ENCODE data around the gene DLX1.
"Not testable (repeated sequence)": the region's sequence is repeated elsewhere in the genome, so short reads cannot be mapped to it uniquely, and the experiment has no call there.

DLX1 gene

DNA sequence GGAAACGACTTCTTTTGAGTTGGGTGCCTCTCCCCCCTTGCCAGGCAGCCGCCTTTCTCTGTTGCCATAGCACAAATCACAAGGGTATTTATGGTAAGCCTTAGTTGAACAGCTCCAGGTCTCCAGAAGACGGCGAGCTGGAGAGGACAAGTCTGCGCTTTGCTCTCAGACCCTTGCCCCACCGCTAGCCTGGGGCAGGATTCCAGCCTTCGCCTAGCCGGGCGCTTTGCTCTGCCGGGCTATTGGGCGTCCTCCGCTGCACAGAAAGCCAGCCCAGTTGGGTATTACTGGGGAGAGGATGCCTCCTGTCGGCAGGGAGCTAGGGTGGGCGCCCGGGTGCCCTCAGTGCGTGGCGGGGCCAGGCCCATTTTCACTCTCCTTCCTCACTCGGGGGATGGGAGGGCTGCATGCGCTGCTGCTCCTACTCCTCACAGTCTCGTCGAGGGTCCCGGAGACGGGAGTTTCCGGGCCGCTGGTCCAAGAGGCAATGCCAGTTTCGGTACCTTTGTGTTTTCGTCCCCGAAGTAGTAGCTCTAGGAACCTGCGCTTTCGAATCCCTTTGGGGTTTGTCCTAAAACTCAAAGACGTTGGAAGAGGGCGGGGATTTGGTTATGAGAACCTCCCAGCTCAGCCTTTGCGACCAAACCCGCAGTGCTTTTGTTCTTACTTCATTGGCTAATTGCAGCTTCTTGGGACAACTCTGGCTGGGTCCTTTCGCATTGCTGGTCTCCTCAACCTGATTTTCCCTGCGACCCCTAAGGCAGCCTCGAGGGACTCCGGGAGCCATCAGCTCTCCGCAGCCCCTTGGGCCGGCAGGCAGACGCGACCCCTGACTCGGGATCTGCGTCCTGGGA, 21.0 kb downstream of the DLX1 start:
- TF ChIP-seq, protein P1, sequence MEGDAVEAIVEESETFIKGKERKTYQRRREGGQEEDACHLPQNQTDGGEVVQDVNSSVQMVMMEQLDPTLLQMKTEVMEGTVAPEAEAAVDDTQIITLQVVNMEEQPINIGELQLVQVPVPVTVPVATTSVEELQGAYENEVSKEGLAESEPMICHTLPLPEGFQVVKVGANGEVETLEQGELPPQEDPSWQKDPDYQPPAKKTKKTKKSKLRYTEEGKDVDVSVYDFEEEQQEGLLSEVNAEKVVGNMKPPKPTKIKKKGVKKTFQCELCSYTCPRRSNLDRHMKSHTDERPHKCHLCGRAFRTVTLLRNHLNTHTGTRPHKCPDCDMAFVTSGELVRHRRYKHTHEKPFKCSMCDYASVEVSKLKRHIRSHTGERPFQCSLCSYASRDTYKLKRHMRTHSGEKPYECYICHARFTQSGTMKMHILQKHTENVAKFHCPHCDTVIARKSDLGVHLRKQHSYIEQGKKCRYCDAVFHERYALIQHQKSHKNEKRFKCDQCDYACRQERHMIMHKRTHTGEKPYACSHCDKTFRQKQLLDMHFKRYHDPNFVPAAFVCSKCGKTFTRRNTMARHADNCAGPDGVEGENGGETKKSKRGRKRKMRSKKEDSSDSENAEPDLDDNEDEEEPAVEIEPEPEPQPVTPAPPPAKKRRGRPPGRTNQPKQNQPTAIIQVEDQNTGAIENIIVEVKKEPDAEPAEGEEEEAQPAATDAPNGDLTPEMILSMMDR (IDR thresholded peaks at IDR 0.05; ENCODE audit: low read depth, low read length): peak; percentile 63
- DNase-seq (ENCODE audit: extremely low read depth, low read depth): no peak

DNA sequence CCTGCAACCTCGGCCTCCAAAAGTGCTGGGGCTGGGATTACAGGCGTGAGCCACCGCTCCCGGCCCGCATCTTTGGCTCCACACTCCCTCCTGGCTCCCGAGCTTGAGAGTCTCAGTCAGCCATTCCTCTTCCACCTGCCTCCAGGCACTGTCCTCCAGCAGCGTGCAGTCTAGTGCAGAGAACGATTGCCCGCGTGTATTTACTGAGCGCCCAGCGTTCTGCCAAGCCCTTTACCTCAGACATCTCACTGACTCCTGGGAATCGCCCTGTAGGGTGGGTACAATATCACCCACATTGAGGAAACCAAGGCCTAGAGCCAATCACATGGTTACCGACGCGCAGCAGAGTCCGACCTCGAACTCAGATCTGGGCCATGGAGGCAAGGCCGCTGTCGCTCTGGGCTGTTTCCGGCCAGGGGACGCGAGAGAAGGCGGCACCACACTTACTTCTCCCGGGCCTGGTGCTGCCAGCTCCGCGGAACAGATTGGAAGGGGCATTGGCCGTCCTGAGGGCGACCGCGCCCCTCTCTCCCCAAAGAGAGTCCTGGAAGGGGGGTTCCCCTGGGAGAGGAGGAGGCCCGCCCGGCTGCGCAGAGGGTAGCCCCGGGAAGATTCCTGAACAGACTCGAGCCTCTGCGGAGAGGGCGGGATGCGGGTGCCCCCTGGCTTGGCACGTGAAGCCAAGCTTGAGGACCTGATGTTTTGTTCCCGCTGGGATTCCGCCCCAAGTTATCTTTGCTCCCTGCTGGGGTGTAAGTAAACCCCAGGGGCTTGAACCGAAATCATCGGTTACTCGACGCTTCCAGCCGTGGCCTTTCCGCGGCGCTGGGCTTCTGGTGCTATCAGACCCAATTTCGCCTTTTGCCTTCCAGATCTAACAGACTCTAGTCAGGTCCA, 22.6 kb downstream of the DLX1 start:
- DNase-seq (ENCODE audit: extremely low read depth, low read depth): no peak
- TF ChIP-seq, protein P1 (IDR thresholded peaks at IDR 0.05; ENCODE audit: low read depth, low read length): no peak

DNA sequence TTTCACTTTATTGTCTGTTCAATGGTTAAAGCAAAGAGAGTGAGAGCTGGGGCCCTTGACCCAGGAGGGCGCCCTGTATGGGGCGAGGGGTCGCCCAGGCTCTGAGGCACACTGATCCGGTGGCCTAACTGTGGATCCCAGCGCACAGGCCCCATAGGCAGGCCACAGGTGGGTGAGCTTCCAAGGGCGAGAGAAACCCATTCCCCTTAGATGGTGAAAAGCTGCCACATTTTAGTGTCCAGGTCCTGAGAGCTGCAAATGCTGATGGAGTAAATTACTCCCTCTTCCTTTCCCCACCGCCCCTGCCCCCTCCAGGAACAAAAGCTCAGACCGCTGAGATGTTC, 23.3 kb downstream of the DLX1 start:
- no peak for DNase-seq (ENCODE audit: extremely low read depth, low read depth)
- TF ChIP-seq, protein P1 (IDR thresholded peaks at IDR 0.05; ENCODE audit: low read depth, low read length): no peak

DNA sequence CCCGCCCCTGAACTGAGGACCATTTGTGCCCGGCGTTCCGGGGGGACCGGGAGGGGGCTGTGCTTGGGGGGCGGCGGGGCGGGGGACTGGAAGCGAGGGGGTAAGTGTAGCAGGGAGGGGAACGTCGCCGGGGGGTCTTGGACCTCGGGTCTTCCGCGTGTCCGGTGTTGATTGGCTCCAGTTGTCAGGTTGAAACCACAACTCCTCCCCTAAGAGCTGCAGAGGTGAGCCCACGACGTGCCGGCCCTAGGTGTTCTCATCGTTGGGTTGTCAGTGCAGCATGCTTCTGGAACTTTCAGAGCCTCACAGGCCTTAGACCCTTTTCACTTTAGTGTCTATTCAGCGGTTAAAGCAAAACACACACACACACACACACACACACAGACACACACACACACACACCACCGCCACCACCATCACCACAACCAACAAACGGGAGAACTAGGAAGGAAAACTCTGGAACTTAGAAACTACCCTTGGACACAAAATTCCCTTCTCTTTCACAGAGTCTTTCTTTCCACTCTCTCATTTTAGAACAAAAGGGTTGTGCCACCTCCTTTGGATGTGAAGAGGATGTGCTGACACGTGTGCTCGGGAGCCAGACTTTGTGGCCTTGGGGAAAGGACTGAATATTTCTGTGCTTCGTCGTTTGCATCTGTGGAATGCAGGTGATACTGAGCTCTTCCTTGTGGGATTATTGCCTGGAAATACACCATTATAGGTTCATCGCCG, 24.1 kb downstream of the DLX1 start:
- TF ChIP-seq, protein P1 (IDR thresholded peaks at IDR 0.05; ENCODE audit: low read depth, low read length): no peak
- DNase-seq (ENCODE audit: extremely low read depth, low read depth): no peak

DNA sequence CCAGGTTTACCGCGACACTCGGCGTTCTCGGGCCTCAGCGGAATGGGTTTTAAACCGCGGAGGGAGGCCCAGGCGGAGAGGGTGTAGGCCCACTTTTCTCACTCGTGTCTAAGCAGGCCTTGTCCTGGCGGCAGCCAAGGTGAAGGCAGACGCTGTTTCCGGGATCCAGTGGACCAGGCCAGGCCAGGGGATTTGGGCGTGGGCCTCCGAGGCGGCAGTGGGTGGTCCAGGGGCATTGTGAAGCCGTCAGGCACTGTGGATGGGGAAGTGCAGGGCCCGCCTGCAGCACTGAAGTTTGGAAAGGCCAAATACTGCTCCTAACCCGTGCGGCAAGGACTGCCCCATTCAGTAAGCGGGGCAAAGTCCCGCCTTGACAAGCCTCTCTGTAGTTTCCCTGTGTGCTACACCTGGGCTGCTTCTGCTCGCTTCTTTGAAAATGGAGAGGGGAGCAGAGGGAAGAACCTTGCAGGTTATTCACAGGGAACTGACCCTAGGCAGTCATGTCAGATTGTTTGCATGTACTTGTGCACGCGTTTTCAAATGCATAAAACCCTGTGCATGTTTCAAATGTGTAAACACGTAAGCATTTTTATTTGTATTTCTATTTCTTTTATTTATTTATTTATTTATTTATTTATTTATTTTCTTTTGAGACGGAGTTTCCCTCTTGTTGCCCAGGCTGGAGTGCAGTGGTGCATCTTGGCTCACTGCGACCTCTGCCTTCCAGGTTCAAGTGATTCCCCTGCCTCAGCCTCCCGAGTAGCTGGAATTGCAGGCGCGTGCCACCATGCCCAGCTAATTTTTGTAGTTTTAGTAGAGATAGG, 24.9 kb downstream of the DLX1 start:
- TF ChIP-seq, protein P1 (IDR thresholded peaks at IDR 0.05; ENCODE audit: low read depth, low read length): no peak
- no peak for DNase-seq (ENCODE audit: extremely low read depth, low read depth)

DNA sequence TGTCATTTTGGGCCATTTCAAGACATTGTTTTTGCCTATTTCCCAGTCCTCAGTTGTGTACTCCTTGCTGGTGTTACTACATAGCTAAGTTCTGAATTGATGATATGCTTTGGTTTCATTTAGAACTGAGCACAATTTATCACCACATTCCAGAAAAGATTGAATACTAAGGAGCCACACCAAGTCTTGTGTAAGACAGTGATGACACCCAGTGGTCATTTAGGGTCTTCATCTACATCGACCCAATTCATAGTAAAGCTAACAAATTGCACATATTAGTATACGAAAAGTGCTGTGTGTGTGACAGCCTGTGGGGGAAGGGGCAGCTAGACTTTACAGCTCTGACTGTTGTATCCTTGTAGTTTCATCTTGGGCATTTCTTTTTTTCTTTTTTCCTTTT, 28.3 kb downstream of the DLX1 start:
- TF ChIP-seq, protein P1 (IDR thresholded peaks at IDR 0.05; ENCODE audit: low read depth, low read length): peak; percentile 26
- no peak for DNase-seq (ENCODE audit: extremely low read depth, low read depth)

DNA sequence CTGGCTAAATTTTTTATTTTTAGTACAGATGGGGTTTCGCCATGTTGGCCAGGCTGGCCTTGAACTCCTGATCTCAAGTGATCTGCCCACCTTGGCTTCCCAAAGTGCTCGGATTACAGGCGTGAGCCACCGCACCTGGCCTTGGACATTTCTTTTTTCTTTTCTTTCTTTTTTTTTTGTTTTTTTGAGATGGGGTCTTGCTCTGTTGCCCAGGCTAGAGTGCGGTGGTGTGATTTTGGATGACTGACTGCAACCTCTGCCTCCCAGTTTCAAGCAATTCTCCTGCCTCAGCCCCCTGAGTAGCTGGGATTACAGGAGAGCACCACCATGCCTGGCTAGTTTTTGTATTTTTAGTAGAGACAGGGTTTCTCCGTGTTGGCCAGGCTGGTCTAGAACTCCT, 28.9 kb downstream of the DLX1 start:
- DNase-seq (ENCODE audit: extremely low read depth, low read depth): not testable (repeated sequence)

Measured in AG09319 (cell line).